HUES64 (cell line): ENCODE measurements around the gene ALOXE3.
"Not testable (repeated sequence)": the region's sequence is repeated elsewhere in the genome, so short reads cannot be mapped to it uniquely, and the experiment has no call there.

ENCODE experiments used
- H3K27ac ChIP-seq: 2 replicates; pipeline ENCODE4 v1.7.0; 2013; ENCODE audit warnings: low read depth, low read length, inconsistent platforms
- H3K27me3 ChIP-seq: 2 replicates; pipeline ENCODE4 v1.6.1; 2013; ENCODE audit warnings: mild to moderate bottlenecking, low read length; ENCODE audit not compliant: insufficient read depth
- H3K36me3 ChIP-seq: 2 replicates; pipeline ENCODE4 v1.6.1; 2013; ENCODE audit warnings: mild to moderate bottlenecking, low read length; ENCODE audit not compliant: insufficient read depth
- H3K4me1 ChIP-seq: 2 replicates; pipeline ENCODE4 v1.6.1; 2013; ENCODE audit warnings: mild to moderate bottlenecking, low read length, moderate library complexity; ENCODE audit not compliant: insufficient read depth
- H3K4me3 ChIP-seq: 2 replicates; pipeline ENCODE4 v1.5.1; 2013; ENCODE audit warnings: mild to moderate bottlenecking, low read length, moderate library complexity
- H3K9ac ChIP-seq: 2 replicates; pipeline ENCODE4 v1.6.1; 2013; ENCODE audit warnings: mild to moderate bottlenecking, low read depth, low read length
- H3K9me3 ChIP-seq: 2 replicates; pipeline ENCODE4 v1.6.1; 2013; ENCODE audit warnings: low read depth, low read length; ENCODE audit not compliant: insufficient read depth
- WGBS: fragments of 150-250, 120-280 bp; methylation state at CpG from one replicate; pipeline ENCODE4 v1.1.7; 2013; ENCODE audit warnings: missing lambda C conversion rate; 5-methylcytosine and 5-hydroxymethylcytosine counted together

Gene ALOXE3

DNA sequence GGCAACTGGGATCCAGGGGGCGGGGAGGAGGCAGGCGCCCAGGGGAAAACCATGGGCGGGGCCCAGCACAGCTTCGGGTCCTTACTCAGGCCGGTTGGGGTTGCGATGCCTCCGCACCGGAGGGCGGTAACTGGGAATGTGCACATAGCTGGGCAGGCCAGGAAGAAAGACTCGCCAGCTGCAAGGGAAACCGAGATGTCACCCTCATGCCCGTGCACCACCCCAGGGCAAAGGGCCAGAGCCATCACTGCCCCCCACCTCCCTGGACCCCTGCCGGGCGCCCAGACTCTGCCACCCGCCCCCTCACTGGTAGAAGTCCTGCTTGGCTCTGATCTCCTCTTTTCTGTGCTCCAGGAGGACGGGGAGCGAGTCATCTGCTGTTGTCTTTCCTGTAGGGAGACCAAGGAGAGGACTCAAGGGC is 37.5 kb downstream of the ALOXE3 start:
- Histone ChIP-seq H3K27me3 (peaks cover 65% of the 10 kb centered on the region), H3K4me3 (peak overlapping the region; percentile 68), H3K4me1 (no peaks in the 10 kb centered on the region), H3K9ac (no peak overlapping the region), H3K36me3 (no peaks in the 10 kb centered on the region), H3K9me3 (no peaks in the 10 kb centered on the region), H3K27ac (no peak overlapping the region)
- 32% methylated on average over 17 of the region's 17 CpGs for WGBS

GRCh38 chr17:8080208-8080798 is 38.0 kb downstream of the ALOXE3 start:
- Histone ChIP-seq H3K27me3 (peaks cover 71% of the 10 kb centered on the region), H3K9me3 (no peaks in the 10 kb centered on the region), H3K27ac (no peak overlapping the region), H3K36me3 (no peaks in the 10 kb centered on the region), H3K9ac (no peak overlapping the region), H3K4me3 (peak overlapping the region; percentile 68), H3K4me1 (no peaks in the 10 kb centered on the region)
- 24% methylated on average over 25 of the region's 25 CpGs for WGBS

- no peaks in the 10 kb centered on the region for H3K36me3 ChIP-seq
- 1% methylated on average over 87 of the region's 87 CpGs for WGBS
- peaks cover 78% of the 10 kb centered on the region for H3K27me3 ChIP-seq
- peak overlapping the region; percentile 68 for H3K4me3 ChIP-seq
- no peaks in the 10 kb centered on the region for H3K4me1 ChIP-seq
- no peak overlapping the region for H3K27ac ChIP-seq
- no peak overlapping the region for H3K9ac ChIP-seq
- H3K9me3 ChIP-seq = no peaks in the 10 kb centered on the region
Observed at GRCh38 chr17:8079291-8080207, 38.8 kb downstream of the ALOXE3 start.

- not testable (repeated sequence) for H3K4me3 ChIP-seq, H3K27ac ChIP-seq, H3K9ac ChIP-seq, H3K9me3 ChIP-seq, H3K36me3 ChIP-seq, H3K4me1 ChIP-seq
- 88% methylated on average over 4 of the region's 5 CpGs for WGBS
- H3K27me3 ChIP-seq = peaks cover 90% of the 10 kb centered on the region
Observed at GRCh38 chr17:8077939-8078338, 40.4 kb downstream of the ALOXE3 start.

DNA sequence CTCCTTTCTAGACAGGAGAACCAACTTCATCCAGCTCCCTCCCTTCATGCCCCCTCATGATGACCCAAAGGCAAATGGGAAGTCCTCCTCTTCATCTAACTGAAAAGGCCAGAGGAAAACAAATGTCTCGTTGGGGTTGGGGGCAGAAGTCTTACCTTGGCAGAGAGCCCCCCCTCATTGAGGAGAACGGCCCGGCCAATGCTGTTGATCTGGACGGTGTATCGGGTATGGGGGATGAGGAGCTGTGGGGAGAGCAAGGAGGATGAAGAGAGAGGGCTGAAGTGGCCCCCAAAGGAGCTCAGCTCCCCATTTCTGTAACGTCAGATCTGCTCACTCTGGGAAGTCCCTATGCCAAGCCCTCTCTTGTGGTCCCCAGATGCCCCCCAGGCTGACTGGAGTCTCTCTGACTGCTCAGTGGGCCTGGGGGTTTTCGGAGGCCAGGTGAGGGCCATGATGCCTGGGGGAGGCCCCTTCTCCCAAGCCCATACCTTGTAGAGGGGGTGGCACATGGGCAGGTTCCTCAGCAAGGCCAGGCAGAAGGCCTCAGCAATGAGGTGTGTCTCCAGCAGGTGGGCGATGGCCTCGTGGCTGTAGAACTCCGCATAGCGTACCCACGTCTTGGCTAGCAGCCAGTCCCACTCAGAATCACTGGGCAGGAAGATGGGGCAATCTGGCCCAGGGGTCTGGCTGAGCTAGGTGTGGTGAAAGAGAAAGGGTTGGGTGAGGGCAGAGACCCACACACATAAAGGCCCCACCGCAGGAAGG is 41.6 kb downstream of the ALOXE3 start:
- Histone ChIP-seq H3K9me3 (no peaks in the 10 kb centered on the region), H3K27me3 (peaks cover 94% of the 10 kb centered on the region), H3K4me1 (no peaks in the 10 kb centered on the region), H3K27ac (no peak overlapping the region), H3K36me3 (no peaks in the 10 kb centered on the region), H3K9ac (no peak overlapping the region), H3K4me3 (no peak overlapping the region)
- WGBS = 91% methylated on average over 13 of the region's 13 CpGs

DNA sequence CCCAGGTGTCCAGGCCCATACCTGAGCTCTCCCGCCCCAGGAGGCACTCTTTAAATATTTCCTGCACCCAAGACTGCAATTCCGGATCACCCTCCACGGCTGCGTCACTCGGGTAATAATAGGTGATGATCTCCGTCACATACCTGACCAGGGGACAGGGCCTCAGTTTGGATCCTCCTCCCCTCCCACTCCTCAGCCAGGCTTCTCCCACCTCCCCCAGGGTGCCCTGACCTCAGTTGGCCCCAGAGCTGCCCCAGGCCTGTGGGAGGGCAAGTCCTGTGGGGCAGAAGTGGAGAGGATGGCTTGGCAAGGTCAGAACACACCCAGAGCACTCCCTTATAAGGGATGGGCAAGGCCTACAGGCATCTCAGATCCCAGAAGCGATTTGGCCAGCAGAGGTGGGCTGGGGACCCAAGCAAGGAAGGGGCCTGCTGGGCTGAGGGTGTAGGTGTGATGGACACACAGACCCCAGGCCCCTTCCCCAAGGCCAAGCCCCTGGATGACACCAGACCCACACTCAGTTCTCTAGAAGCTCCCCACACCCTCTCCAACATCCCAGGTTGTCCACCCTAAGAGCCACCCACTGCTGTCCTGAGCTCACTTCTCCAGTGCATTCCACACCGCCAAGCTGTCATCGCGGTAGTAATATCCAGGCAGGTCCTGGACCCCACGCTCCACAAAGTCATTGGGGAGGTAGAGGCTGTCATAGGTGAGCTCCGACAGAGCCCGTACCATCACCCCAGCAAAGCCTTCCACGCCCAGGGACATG is 42.6 kb downstream of the ALOXE3 start:
- H3K9ac ChIP-seq = no peak overlapping the region
- WGBS = 90% methylated on average over 14 of the region's 14 CpGs
- H3K4me3 ChIP-seq = no peak overlapping the region
- H3K27ac ChIP-seq = no peak overlapping the region
- no peaks in the 10 kb centered on the region for H3K9me3 ChIP-seq
- no peaks in the 10 kb centered on the region for H3K4me1 ChIP-seq
- peaks cover 94% of the 10 kb centered on the region for H3K27me3 ChIP-seq
- H3K36me3 ChIP-seq = no peaks in the 10 kb centered on the region

- 92% methylated on average over 3 of the region's 3 CpGs for WGBS
- Histone ChIP-seq H3K4me3 (no peak overlapping the region), H3K9me3 (no peaks in the 10 kb centered on the region), H3K9ac (no peak overlapping the region), H3K27me3 (peaks cover 94% of the 10 kb centered on the region), H3K27ac (no peak overlapping the region), H3K36me3 (no peaks in the 10 kb centered on the region), H3K4me1 (no peaks in the 10 kb centered on the region)
Observed at GRCh38 chr17:8075081-8075480, 43.2 kb downstream of the ALOXE3 start.

- Histone ChIP-seq H3K4me1 (no peaks in the 10 kb centered on the region), H3K4me3 (no peak overlapping the region), H3K27me3 (peaks cover 92% of the 10 kb centered on the region), H3K36me3 (no peaks in the 10 kb centered on the region), H3K9me3 (no peaks in the 10 kb centered on the region), H3K9ac (no peak overlapping the region), H3K27ac (no peak overlapping the region)
- 65% methylated on average over 7 of the region's 7 CpGs for WGBS
Observed at GRCh38 chr17:8074554-8074953, 43.8 kb downstream of the ALOXE3 start.

- Histone ChIP-seq H3K36me3 (no peaks in the 10 kb centered on the region), H3K9me3 (no peaks in the 10 kb centered on the region), H3K27me3 (peaks cover 93% of the 10 kb centered on the region), H3K4me3 (peak overlapping the region; percentile 48; the same call in 1 of the 2 replicates), H3K27ac (no peak overlapping the region), H3K4me1 (no peaks in the 10 kb centered on the region), H3K9ac (no peak overlapping the region)
- 8% methylated on average over 28 of the region's 28 CpGs for WGBS
Observed at GRCh38 chr17:8073627-8074484, 44.5 kb downstream of the ALOXE3 start.
